GM21367 (cell line): ENCODE results near the gene CAPN13.

ENCODE experiments used
- ATAC-seq: cut with Tn5 transposase; IDR thresholded peaks from one replicate; pipeline ENCODE4 v1.9.1; 2021; ENCODE audit not compliant: unreplicated experiment

Gene CAPN13

DNA sequence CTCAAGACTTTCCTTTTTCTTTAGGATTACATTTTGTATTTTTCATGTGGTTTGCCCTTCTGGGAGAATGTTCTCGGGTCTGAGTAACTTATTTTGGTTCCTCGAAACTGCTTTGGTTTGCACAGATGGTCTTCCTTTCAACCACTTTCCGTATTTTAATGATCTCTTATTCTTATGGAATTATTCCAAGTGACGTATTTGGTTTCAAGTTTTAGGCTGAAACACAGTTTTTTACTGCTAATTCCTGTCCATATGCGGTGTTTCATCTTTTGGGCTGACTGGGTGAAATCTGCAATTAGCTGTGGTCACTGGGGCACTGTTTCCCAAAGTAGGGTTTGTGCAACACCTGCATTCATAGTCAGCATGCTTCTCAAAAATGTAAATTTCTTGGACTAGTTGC, 122.7 kb downstream of the CAPN13 start:
- ATAC-seq = no peak

DNA sequence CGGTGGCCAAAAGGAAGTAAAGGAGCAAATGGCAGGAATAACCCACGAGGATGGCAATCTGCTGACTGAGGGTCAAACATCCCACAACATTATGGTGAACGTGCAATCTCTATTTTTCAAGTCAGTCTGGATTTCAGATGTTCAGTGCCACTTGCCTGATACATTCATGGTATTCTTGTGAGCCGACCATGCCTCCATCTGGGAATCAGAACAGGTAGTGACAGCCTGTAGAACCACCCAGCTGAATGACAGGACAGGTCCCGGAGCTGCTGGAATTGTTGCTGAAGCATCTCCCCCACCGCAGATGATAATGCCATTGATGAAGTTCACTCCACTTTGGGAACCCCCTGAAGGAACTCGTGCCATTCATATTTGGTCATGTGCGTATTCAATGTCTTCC, 123.2 kb downstream of the CAPN13 start:
- no peak for ATAC-seq

DNA sequence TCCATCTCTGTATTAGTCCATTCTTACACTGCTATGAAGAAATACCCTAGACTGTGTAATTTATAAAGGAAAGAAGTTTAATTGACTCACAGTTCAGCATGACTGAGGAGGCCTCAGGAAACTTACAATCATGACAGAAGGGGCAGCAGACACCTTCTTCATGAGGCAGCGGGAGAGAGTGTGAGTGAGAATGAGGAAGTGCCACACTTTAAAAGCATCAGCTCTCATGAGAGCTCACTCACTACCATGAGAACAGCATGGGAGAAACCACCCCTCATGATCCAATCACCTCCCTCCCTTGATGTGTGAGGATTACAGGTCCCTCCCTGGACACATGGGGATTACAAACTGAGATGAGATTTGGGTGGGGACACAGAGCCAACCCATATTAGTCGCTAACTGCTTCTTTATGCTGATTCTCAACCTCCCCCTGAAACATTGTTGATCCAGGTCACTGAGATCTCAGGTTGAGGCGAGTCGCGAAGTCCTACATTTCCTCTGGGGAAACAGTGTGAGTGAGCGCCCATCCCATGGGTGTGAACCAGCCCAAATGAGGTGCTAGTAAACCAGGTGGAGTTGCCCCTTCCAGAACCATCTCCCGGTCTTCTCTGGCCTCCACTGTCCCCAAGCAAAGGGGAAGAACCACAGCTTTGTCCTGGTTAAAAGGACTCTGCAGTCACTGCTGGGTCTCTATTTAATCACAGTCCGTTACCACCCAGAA, 123.8 kb downstream of the CAPN13 start:
- no peak for ATAC-seq

DNA sequence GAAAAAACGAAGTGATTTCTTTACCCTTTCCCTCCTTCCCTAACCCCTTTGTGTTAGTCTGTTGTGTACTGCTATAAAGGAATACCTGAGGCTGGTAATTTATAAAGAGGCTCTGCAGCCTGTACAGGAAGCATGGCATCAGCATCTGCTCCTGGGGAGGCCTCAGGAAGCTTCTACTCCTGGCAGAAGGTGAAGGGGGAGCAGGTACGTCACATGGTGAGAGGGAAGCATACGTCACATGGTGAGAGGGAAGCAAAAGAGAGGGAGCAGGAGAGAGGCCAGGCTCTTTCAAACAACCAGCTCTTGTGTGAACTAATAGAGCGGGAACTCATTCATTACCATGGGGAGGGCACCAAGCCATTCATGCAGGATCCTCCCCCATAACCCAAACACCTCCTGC, 126.2 kb downstream of the CAPN13 start:
- no peak for ATAC-seq

DNA sequence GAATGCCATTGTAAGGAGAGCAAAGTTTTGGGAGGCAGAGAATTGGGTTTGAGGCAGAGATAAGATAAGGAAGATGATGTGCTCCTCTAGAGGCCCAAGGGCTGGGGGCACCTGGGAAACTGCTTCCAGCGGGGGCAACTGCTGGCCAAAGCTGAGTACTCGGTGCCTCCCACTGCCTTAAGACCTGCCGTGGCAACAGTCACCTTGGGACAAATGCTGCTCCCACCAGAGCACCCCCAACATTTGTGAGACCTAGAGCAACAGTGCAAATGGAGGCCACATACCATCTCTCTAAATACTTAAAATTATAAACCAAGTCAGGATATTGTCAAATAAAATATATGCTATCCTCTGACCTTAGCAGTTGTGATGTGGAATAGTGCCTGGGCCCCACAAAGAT, 127.1 kb downstream of the CAPN13 start:
- ATAC-seq = no peak

DNA sequence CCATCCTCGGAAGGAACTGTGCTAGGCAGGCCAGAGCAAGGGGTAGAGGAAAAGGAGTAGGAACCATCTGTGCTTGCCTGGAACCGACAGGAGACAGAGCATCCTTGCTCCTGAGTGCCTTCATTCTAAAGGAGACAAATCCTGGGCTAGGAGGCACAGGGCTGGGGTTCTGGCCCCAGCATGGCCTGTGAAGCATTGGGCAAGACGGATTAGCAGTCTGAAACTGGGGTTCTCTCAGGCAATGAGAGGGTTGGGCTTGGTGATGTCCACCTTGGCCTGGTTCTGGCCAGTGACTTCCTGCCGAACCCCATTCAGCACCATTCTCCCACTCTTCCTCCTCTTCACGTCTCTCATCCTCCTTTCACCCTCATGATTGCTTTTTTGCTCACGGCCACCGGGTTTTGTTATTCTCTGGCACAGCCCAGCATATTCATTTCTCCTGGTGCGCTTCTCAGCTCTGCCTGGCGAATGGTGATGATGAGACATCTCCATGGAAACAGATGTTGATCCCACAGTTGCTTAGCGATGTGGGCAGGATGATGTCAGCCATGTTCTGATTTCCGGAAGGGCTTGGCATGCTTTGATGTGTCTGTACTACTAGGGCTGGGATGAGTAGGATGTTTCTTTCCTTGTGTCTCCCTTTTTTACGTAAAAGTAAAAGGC, 127.7 kb downstream of the CAPN13 start:
- ATAC-seq = no peak

DNA sequence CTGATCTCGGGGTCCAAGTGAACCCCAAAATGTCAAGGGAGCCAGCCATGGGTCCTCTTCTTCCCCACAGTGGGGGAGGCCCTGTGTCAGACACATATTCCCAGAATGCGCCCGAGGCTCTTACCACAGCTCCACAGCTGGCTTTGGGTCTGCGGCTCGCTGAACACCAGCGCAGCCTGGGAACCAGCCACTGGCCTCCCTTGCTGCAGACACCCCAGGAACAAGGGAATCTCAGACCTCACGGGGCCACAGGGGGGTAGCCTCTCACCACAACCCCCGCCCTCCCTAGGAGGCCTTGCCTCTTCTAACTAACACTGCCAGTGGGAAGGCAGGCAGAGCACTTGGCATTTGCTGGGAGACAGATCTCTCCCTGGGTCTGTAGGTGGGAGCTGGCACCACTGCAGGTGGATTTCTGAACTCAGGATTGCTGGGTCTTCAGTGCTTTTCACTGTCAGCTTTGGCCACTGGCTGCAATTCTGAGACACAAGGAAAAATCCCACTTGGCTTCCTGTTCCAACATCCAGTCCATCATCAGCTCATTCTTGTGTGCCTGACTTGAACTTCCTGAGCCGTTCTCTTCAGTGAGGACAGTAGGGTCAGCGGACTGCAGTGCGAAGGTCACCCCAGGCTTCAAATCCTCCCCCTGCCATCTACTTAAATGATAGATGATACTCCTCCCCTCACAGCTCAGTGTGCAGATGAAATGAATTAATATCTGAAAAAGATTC, 128.7 kb downstream of the CAPN13 start:
- ATAC-seq = no peak

DNA sequence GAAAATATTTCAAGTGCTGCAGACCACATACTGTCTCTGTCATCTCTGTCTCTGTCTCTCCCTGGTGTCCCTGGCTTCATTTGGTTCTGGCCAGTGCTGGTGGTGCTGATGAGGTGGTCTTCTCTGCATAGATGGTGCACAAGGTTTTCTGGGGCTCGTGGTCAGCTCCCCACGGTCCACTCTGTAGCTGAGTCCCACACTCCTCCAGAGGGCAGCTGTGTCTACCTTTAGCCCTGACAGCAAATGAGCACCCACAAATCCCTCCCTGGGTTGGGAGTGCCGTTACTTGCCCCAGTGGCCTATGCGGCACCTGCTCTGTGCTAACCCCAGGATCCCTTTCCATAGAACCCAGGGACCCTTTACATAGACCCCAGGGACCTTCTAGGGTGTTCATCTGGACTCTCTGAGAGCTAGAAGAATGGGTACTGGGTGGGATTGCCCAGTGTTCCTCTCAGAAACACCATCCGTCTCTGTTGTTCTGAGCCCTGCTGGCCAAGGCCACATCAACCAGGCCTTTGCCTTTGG, 129.3 kb downstream of the CAPN13 start:
- no peak for ATAC-seq

DNA sequence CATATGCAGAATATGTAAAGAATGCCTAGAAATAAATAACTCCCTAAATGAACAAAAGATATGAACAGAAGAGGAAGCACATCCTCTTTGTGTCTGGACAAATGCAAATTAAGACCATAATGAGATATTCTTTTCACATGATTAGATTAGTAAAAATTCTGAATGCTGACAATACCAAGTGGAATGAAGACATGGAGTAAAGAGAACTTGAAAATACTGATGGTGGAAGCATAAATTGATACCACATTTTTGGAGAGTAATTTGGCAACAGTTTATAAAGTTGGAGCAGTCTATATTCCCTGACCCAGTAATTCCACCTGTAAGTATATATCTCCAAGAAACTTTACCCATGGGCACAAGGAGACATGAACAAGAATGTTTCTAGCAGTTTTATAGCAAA, 130.0 kb downstream of the CAPN13 start:
- ATAC-seq = no peak

DNA sequence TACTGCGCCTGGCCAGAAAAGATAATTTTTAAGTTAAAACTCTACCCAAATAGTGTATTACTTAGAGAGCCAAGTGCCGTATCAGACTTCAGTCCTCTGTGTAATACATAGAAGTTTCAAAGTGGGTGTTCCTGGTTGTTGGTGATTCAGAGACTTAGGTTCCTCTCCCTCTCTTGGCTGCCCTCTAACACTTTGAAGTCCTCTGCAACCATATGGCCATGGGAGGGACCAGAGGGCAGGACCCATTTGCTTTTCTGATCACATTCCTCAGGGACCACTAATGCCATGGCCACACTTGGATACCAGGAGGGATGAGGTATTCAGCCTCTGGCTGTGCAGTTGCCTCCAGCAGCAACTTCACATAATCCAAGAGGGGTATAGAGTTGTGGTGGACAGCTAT, 131.5 kb downstream of the CAPN13 start:
- no peak for ATAC-seq

DNA sequence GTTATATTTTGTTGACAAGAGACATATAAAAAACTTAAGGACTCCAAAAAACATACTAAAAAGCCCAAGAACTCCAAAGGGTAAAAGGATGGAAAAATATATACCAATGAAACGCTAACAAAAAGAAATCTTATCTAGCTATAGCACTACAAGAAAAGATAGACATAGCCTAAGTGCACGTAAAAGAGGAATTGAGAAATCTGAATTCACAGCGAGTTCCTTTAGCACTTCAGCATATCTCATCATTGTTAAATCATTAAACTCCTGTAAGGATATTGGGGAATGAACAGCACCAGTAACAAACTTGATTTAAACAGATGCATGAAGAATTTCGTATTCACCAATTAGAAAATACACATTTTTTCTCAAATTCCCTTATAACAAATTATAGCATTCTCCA, 134.1 kb downstream of the CAPN13 start:
- ATAC-seq = no peak
